Mesothelial cell of epicardium (in vitro differentiated cells): ENCODE results near the gene ATP2A2. TPM values are rescaled to one million over a fixed set of nuclear protein-coding genes. Genes with fewer than 3 reads are reported as not detected.

ENCODE experiments used
- DNase-seq, 2 experiments: peaks; one replicate each; pipeline ENCODE4 v3.0.0; 2021; ENCODE audit warnings: low spot score in 2 of 2; ENCODE audit not compliant: unreplicated experiment in 2 of 2
- H3K27ac Mint-ChIP-seq: 2 replicates; pipeline ENCODE4 v1.8.0; 2021; ENCODE audit warnings: mixed read lengths
- H3K27me3 Mint-ChIP-seq: 2 replicates; pipeline ENCODE4 v1.8.0; 2021; ENCODE audit warnings: low read depth, mixed read lengths
- H3K36me3 Mint-ChIP-seq: 2 replicates; pipeline ENCODE4 v1.8.0; 2021; ENCODE audit warnings: mixed read lengths
- H3K4me1 Mint-ChIP-seq: 2 replicates; pipeline ENCODE4 v1.8.0; 2021; ENCODE audit warnings: mixed read lengths
- H3K4me3 Mint-ChIP-seq: 2 replicates; pipeline ENCODE4 v1.8.0; 2021; ENCODE audit warnings: mild to moderate bottlenecking, moderate library complexity, mixed read lengths
- H3K9me3 Mint-ChIP-seq: 2 replicates; pipeline ENCODE4 v1.8.0; 2021; ENCODE audit warnings: mixed read lengths
- CTCF ChIP-seq: fragments of 200-600 bp; sonication (generic); IDR thresholded peaks from one replicate; pipeline ENCODE4 v1.5.0; 2021; ENCODE audit warnings: antibody characterized with exemption; ENCODE audit not compliant: unreplicated experiment
- total RNA-seq: library from RNA; stranded (reverse); gene quantifications from 3 replicates; pipeline ENCODE4 v1.2.1, GENCODE V29; 2021

The ATP2A2 gene
- 179 to 186 TPM (median 182 TPM) in 3 replicates for total RNA-seq

GRCh38 chr12:110280779-110281548 lies at the start of gene ATP2A2:
Gene ATP2A2, plus strand, starts transcription at chr12:110281247. Its CDS starts 543 bp downstream, at chr12:110281790.
- no peaks in the 10 kb centered on the region for H3K27me3 Mint-ChIP-seq
- peak; percentile 84 to 89 for DNase-seq
- H3K27ac Mint-ChIP-seq: peak within 1 kb of the TSS; percentile 95
- H3K4me3 Mint-ChIP-seq: peak within 1 kb of the TSS; percentile 92
- no peaks in the 10 kb centered on the region for H3K9me3 Mint-ChIP-seq
- H3K36me3 Mint-ChIP-seq: peaks cover 3% of the 10 kb centered on the region
- peaks cover 63% of the 10 kb centered on the region for H3K4me1 Mint-ChIP-seq
- TF ChIP-seq CTCF: no peak

GRCh38 chr12:110233212-110233903 lies 47.7 kb upstream of the ATP2A2 start:
- no peak for DNase-seq
- TF ChIP-seq CTCF: no peak
- Mint-ChIP-seq H3K27me3 (no peaks in the 10 kb centered on the region), H3K4me3 (no peak overlapping the region), H3K4me1 (peaks cover 20% of the 10 kb centered on the region), H3K27ac (peak overlapping the region; percentile 59), H3K36me3 (peaks cover 2% of the 10 kb centered on the region), H3K9me3 (peaks cover 3% of the 10 kb centered on the region)

DNA sequence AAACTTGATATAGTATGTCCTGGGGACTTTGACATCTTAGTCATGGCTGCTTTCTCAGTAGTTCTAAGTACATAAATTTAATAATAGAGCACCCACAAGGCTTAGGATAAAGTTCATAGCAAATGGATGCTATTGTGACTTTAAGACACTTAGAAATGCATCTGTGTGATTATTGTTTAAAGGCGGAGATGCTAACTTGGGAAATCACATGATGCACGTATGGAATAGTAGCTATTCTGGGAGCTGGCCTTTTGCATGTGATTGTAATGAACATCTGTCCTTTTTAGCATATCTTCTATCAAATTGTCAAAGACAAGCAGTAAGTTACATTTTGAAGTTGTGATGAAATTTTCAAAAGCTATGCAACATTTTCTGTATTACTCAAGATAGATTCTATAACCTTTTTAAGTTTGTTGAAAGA lies 46.7 kb upstream of the ATP2A2 start:
- Mint-ChIP-seq H3K9me3 (peaks cover 3% of the 10 kb centered on the region), H3K4me3 (no peak overlapping the region), H3K27me3 (no peaks in the 10 kb centered on the region), H3K27ac (peak overlapping the region; percentile 39), H3K4me1 (peaks cover 20% of the 10 kb centered on the region), H3K36me3 (peaks cover 2% of the 10 kb centered on the region)
- DNase-seq: no peak
- no peak for TF ChIP-seq CTCF

- peak overlapping the region; percentile 35 for H3K27ac Mint-ChIP-seq
- no peak for DNase-seq
- H3K36me3 Mint-ChIP-seq: peaks cover 3% of the 10 kb centered on the region
- H3K4me3 Mint-ChIP-seq: no peak overlapping the region
- peaks cover 20% of the 10 kb centered on the region for H3K4me1 Mint-ChIP-seq
- H3K27me3 Mint-ChIP-seq: no peaks in the 10 kb centered on the region
- TF ChIP-seq CTCF: no peak
- H3K9me3 Mint-ChIP-seq: peaks cover 3% of the 10 kb centered on the region
Observed at GRCh38 chr12:110234755-110235154, 46.3 kb upstream of the ATP2A2 start.

- Mint-ChIP-seq H3K9me3 (peaks cover 3% of the 10 kb centered on the region), H3K4me1 (peaks cover 20% of the 10 kb centered on the region), H3K4me3 (no peak overlapping the region), H3K27me3 (no peaks in the 10 kb centered on the region), H3K27ac (peak overlapping the region; percentile 74), H3K36me3 (peaks cover 7% of the 10 kb centered on the region)
- no peak for DNase-seq
- TF ChIP-seq CTCF: no peak
Observed at GRCh38 chr12:110235383-110235782, 45.7 kb upstream of the ATP2A2 start.
